HepG2 (cell line): ENCODE measurements around the gene SNN.

Experiments
- AGO2 ChIP-seq: fragments of 200-400 bp; formaldehyde crosslinking; optimal IDR thresholded peaks from 2 replicates; pipeline ENCODE3; 2017; ENCODE audit warnings: mild to moderate bottlenecking, low read depth, low read length, moderate library complexity
- CTCF ChIP-seq: sonication (generic); formaldehyde crosslinking; IDR thresholded peaks from 2 replicates; pipeline ENCODE4 v1.5.0; 2020; ENCODE audit warnings: mild to moderate bottlenecking, missing genetic modification reagents, moderate library complexity
- POLR2AphosphoS5 ChIP-seq: IDR thresholded peaks from 2 replicates; pipeline ENCODE4 v1.6.1; 2012; ENCODE audit warnings: low read depth, low read length
- SP2 ChIP-seq: sonication (generic); formaldehyde crosslinking; IDR thresholded peaks from 2 replicates; pipeline ENCODE4 v1.5.1; 2020; ENCODE audit warnings: mild to moderate bottlenecking, missing genetic modification reagents
- SRSF9 ChIP-seq: fragments of 200-400 bp; formaldehyde crosslinking; IDR thresholded peaks from 2 replicates; pipeline ENCODE4 v1.6.1; 2018; ENCODE audit warnings: borderline replicate concordance, mild to moderate bottlenecking, low read depth, low read length; ENCODE audit not compliant: insufficient read depth, poor library complexity, severe bottlenecking
- ZNF329 ChIP-seq: sonication (generic); formaldehyde crosslinking; IDR thresholded peaks from 2 replicates; pipeline ENCODE4 v1.9.0; 2021; ENCODE audit warnings: low read depth, mild to moderate bottlenecking, missing genetic modification reagents

DNA sequence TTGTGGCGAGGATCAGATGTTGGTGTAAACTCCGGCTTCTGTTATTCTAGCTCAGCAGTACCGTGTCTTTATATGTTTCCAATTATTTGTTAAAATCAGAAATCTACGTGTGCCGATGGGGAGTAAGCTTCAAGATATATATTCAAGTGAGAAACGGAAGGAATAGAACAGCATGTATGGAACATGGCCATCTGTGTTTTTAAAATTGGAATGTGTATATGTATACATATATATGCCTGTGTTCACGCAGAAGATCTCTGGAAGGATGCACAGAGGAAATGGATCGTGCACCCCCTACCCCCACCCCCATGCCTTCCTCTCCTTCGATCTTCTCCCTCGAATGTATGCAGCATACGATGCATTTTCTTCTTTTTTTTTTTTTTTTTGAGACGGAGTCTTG, 7.7 kb upstream of the SNN start:
- no peak for TF ChIP-seq AGO2
- TF ChIP-seq CTCF (CRISPR knock-in tag), result no peak
- TF ChIP-seq POLR2AphosphoS5, result no peak
- no peak for TF ChIP-seq SRSF9
- no peak for TF ChIP-seq ZNF329 (CRISPR knock-in tag)
- no peak for TF ChIP-seq SP2 (CRISPR knock-in tag)
